ENCODE measurements around the gene TSGA10IP. TPM values are rescaled to one million over a fixed set of nuclear protein-coding genes. Genes with fewer than 3 reads are reported as not detected.

Gene TSGA10IP
- total and polyA plus RNA-seq, 3 experiments from 2014 or later = not detected

DNA sequence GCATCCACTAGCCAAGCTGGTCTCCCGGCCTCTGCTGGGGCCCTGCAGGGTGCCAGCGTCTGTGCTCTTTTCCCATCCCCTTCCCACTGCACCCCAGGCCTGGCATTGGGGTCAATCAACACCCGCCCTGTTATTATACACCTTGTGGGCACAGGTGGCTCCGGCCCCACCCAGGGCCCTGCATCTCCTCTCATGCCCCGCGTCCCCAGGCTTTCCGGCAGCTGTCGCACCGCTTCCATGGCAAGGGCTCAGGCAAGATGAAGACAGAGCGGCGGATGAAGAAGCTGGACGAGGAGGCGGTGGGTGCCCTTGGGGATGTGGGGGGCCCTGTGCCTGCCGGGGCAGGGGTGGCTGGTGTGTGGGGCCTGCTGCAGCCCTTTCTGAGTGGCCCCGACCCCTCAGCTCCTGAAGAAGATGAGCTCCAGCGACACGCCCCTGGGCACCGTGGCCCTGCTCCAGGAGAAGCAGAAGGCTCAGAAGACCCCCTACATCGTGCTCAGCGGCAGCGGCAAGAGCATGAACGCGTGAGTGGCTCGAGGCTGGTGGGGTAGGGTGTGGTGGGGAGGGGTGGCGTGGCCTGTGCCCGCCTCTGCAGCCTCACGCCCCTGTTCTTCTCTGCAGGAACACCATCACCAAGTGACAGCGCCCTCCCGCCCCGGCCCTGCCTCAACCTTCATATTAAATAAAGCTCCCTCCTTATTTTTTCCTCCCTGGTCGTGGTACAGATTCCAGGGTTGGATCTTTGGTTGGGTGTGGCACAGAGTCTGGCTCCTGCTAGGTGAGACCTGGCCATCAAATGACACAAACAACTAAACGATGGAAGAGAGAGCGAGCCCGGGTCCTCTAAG lies 33.3 kb downstream of the TSGA10IP start:
- CTCF ChIA-PET = interaction anchor here (1.2 kb wide), 1 partner anchor 94 kb away, joined by 4 read pairs; no protein-coding TSS in a partner anchor
- peaks cover under 1 to 48% (median 8%) of the 10 kb centered on the region in 3 donors for H3K36me3 Mint-ChIP-seq
- no peaks in the 10 kb centered on the region for H3K9me3 Mint-ChIP-seq
- H3K4me3 Mint-ChIP-seq = no peak overlapping the region
- Histone ChIP-seq H3K27me3 (ENCODE audit: insufficient read depth, low read length, poor library complexity, severe bottlenecking) (no peaks in the 10 kb centered on the region), H3K9me3 (ENCODE audit: low read length) (no peaks in the 10 kb centered on the region), H3K36me3 (ENCODE audit: insufficient read depth, low read length) (no peaks in the 10 kb centered on the region), H3K27ac (ENCODE audit: low read depth, low read length) (no peak overlapping the region), H3K4me1 (ENCODE audit: insufficient read depth, low read length) (no peaks in the 10 kb centered on the region), H3K4me3 (ENCODE audit: low read length) (no peak overlapping the region)
- no peak for DNase-seq
- H3K27me3 Mint-ChIP-seq = peaks cover 0 to 2% of the 10 kb centered on the region in 2 donors
- H3K27ac Mint-ChIP-seq = peak overlapping the region in 1 of 8 donors; percentile 58
- POLR2A ChIA-PET = no interaction called here
- H3K4me1 Mint-ChIP-seq = peaks cover 0 to 3% (median 0%) of the 10 kb centered on the region in 3 donors

DNA sequence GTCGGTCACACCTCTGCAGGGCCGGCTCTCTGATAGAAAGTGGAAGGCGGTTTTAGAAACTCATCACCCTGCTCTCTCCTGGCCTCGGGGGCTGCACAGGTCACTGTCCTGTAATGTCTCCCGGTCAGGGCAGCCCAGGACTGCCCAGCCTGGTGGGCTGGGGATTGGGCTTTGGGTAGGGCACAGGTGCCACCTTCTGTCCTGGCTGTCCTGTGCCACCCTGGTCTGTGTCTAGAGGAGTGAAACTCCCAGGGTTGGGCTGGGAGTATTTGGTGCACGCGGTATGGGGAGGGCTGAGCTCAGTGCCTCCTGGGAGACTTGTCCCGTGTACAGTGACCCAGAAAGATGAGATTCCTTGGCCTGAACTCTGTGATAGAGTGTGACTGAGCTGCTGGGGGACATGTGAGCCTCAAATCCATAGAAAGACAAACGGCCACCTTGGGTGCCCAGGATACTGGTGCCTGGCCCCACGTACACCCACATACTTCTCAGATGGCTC lies 34.0 kb downstream of the TSGA10IP start:
- H3K9me3 ChIP-seq (ENCODE audit: low read length) = no peaks in the 10 kb centered on the region
- no peak overlapping the region for H3K4me3 ChIP-seq (ENCODE audit: low read length)
- H3K27ac ChIP-seq (ENCODE audit: low read depth, low read length) = no peak overlapping the region
- Mint-ChIP-seq H3K36me3 (peaks cover 0 to 45% (median 8%) of the 10 kb centered on the region in 3 donors), H3K27ac (no peak overlapping the region), H3K27me3 (peaks cover 0 to 2% of the 10 kb centered on the region in 2 donors), H3K9me3 (no peaks in the 10 kb centered on the region), H3K4me1 (peaks cover 0 to 3% (median 0%) of the 10 kb centered on the region in 3 donors), H3K4me3 (no peak overlapping the region)
- H3K27me3 ChIP-seq (ENCODE audit: insufficient read depth, low read length, poor library complexity, severe bottlenecking) = no peaks in the 10 kb centered on the region
- DNase-seq = no peak
- POLR2A ChIA-PET = no interaction called here
- no peaks in the 10 kb centered on the region for H3K4me1 ChIP-seq (ENCODE audit: insufficient read depth, low read length)
- no peaks in the 10 kb centered on the region for H3K36me3 ChIP-seq (ENCODE audit: insufficient read depth, low read length)
- CTCF ChIA-PET = interaction anchor here (1.1 to 1.2 kb wide), 2 partner anchors 95 to 199 kb away, joined by 3 to 4 read pairs; no protein-coding TSS in a partner anchor

DNA sequence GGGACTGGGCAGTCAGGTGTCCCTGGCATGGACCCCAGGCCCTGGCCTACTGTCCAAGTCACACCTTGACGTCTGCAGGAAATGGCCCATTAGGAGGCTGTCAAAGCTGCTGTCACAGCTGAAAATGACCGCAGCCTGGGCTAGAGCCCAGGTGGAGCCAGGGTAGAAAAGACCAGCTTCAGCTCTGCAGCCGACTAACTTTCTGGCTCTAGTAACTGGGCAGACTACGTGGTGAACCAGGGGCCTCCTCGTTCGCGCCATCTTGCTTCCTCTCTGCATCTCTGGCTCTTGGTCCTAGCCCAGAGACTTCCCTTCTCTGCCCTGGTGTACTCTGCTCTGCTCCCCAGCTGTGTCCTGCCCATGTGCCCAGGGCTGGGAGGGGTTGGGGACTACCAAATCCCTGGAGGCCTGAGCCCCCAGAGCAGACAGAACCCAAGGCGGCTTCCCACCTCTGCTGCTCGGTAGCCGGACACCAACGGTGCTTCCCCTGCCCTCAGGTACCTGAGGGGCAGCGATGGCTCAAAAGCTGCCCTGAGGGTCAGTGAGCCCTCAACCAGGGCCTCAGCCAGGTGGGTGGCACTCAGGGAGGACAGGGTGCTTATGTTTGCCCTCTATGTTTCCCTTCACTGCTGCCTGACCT lies 35.9 kb downstream of the TSGA10IP start:
- Histone ChIP-seq H3K27ac (ENCODE audit: low read depth, low read length) (no peak overlapping the region), H3K4me1 (ENCODE audit: insufficient read depth, low read length) (no peaks in the 10 kb centered on the region), H3K4me3 (ENCODE audit: low read length) (no peak overlapping the region), H3K27me3 (ENCODE audit: insufficient read depth, low read length, poor library complexity, severe bottlenecking) (no peaks in the 10 kb centered on the region), H3K36me3 (ENCODE audit: insufficient read depth, low read length) (no peaks in the 10 kb centered on the region), H3K9me3 (ENCODE audit: low read length) (no peaks in the 10 kb centered on the region)
- no peaks in the 10 kb centered on the region for H3K9me3 Mint-ChIP-seq
- H3K27me3 Mint-ChIP-seq = no peaks in the 10 kb centered on the region
- CTCF ChIA-PET = interaction anchor here (0.7 to 1.9 kb wide), 2 partner anchors 41 to 93 kb away, joined by 3 to 4 read pairs; partner anchors contain the start of gene FIBP
- H3K36me3 Mint-ChIP-seq = peaks cover 0 to 36% (median 3%) of the 10 kb centered on the region in 3 donors
- no peak for DNase-seq
- H3K4me1 Mint-ChIP-seq = no peaks in the 10 kb centered on the region
- H3K27ac Mint-ChIP-seq = no peak overlapping the region
- POLR2A ChIA-PET = no interaction called here
- no peak overlapping the region for H3K4me3 Mint-ChIP-seq

DNA sequence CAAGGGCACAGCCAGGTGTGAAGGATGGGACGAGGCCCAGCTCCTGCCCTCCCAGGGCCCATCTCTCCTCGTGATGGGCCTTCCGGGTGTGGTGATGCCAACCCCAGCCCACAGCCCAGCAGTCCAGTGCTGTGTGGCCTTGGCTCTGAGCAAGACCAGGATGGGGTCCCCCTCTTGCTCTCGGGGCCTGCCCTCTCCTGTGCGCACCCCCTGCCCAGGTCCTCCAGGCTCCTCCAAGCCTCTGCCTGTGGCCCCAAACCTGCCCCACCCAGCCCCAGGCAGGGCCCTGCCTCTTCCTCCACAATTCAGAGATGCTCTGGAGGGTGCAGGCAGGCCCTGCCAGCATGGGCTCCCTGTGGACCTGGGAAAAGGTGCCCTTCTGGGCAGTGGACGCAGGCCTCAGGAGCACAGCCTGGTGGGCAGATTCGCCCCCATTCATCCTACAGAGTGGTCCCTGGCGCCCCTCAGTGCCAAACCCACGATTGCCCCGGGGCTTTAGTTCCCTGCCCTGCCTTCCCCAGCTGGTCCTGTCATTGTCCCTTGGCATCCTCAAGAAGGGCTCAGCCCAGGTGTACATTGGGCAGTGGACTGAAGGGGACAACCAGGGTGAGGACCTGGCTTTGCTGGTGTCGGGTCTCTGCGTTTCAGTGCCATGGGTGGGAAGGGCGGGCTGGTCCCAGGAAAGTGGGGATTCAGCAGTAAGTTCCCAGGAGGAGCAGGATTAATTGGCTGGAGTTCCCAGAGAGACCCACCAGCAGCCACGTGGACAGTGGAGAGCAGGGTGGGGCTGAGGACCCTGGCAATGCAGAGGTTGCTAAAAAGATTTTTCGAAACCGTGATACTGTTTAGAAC lies 36.9 kb downstream of the TSGA10IP start:
- ChIA-PET POLR2A (interaction anchor here (0.6 kb wide), 1 partner anchor 98 kb away, joined by 6 read pairs; no protein-coding TSS in a partner anchor), CTCF (interaction anchor here (0.9 to 1.9 kb wide), 2 partner anchors 40 to 94 kb away, joined by 3 to 4 read pairs; partner anchors contain the start of gene FIBP)
- no peaks in the 10 kb centered on the region for H3K9me3 Mint-ChIP-seq
- DNase-seq = no peak
- H3K27ac Mint-ChIP-seq = peak overlapping the region in 1 of 8 donors; percentile 26
- no peaks in the 10 kb centered on the region for H3K27me3 Mint-ChIP-seq
- no peaks in the 10 kb centered on the region for H3K9me3 ChIP-seq (ENCODE audit: low read length)
- H3K4me1 ChIP-seq (ENCODE audit: insufficient read depth, low read length) = no peaks in the 10 kb centered on the region
- H3K4me3 Mint-ChIP-seq = no peak overlapping the region
- no peak overlapping the region for H3K27ac ChIP-seq (ENCODE audit: low read depth, low read length)
- peaks cover 0 to 27% (median 3%) of the 10 kb centered on the region in 3 donors for H3K36me3 Mint-ChIP-seq
- H3K4me1 Mint-ChIP-seq = no peaks in the 10 kb centered on the region
- H3K27me3 ChIP-seq (ENCODE audit: insufficient read depth, low read length, poor library complexity, severe bottlenecking) = no peaks in the 10 kb centered on the region
- H3K36me3 ChIP-seq (ENCODE audit: insufficient read depth, low read length) = no peaks in the 10 kb centered on the region
- H3K4me3 ChIP-seq (ENCODE audit: low read length) = no peak overlapping the region

DNA sequence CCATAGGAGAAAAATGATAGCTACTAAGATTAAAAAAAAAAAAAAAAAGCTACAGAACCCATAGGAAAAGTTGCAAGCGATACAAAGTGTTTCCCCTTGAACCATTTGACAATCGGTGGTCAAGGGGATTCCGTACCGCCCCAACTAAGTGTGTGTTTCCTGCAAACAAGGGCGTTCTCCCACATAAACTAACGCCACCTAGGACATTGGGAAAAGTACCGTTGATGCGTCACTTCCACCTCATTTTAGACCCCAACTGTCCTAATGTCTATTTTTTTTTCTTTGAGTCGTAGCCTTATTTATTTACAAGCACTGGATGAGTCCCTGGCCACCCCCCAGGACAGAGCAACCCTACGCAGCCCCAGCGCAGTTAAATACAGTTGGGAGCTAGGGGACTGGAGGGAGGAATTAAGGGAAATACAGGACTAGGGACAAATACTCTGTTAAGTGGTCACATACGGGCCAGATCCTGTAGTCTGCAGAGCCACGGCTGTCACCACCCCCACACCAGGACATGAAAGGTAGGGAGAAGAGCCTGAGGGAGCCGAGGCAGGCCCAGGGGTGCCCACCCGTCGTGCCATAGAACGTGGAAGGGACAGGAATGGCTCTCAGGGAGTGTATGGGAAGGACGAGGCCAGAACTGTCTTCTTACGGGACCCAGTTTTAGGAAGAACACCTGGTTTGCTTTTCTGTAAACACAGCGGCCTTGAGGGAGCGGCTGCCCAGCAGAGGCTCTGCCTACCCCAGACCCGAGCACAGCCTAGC lies 37.7 kb downstream of the TSGA10IP start:
- no peak for DNase-seq
- Mint-ChIP-seq H3K9me3 (no peaks in the 10 kb centered on the region), H3K36me3 (peaks cover 0 to 20% (median 3%) of the 10 kb centered on the region in 3 donors), H3K27me3 (no peaks in the 10 kb centered on the region), H3K27ac (peak overlapping the region in 1 of 8 donors; percentile 50), H3K4me3 (no peak overlapping the region), H3K4me1 (no peaks in the 10 kb centered on the region)
- no peaks in the 10 kb centered on the region for H3K4me1 ChIP-seq (ENCODE audit: insufficient read depth, low read length)
- CTCF ChIA-PET = interaction anchor here (0.6 to 2.5 kb wide), 3 partner anchors 39 to 123 kb away, joined by 3 to 6 read pairs (median 3); partner anchors contain the start of genes CCDC85B and MUS81
- POLR2A ChIA-PET = interaction anchor here (0.6 kb wide), 1 partner anchor 99 kb away, joined by 6 read pairs; no protein-coding TSS in a partner anchor
- H3K4me3 ChIP-seq (ENCODE audit: low read length) = no peak overlapping the region
- H3K36me3 ChIP-seq (ENCODE audit: insufficient read depth, low read length) = no peaks in the 10 kb centered on the region
- no peak overlapping the region for H3K27ac ChIP-seq (ENCODE audit: low read depth, low read length)
- H3K27me3 ChIP-seq (ENCODE audit: insufficient read depth, low read length, poor library complexity, severe bottlenecking) = no peaks in the 10 kb centered on the region
- H3K9me3 ChIP-seq (ENCODE audit: low read length) = no peaks in the 10 kb centered on the region

DNA sequence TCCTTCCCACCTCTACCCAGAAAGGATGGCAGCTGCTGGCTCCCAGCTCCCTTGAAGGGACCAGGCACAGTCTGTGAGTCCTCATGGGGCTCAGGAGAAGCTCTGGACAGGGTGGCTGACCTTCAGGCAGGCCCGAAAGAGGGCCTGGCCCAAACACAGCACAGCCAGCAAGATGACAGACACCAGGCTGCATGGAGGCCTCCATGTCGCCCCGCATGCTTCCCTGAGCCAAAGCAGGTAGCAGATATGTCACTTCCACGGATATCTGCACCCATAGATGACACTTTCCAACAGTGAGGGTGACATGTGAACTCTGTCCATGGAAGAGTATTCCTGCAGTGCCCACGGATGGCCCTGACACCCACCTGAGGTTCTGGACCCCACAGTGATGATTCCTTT lies 38.3 kb downstream of the TSGA10IP start:
- CTCF ChIA-PET = interaction anchor here (0.6 to 2.5 kb wide), 3 partner anchors 39 to 124 kb away, joined by 3 to 6 read pairs (median 3); partner anchors contain the start of genes CCDC85B and MUS81

DNA sequence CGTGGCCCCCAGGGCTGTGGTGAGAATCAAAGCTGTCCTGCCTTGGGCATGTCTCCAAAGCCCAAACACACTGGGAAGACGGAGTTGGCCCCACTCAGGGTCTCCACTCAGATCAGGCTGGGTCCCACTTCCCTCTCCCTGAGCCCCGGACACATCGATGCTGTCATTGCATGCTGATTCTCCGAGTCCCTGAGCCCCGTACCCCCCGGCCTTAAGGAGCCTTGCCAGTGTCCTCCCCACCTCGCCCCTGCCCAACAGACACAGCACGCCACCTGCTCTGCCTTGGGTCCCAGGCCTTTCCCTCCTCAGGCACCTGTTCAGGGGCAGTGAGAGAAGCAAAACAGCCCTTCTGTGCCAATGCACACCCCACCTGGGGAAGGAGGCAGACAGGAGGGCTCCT lies 42.1 kb downstream of the TSGA10IP start:
- Mint-ChIP-seq H3K4me1 (peaks cover 5 to 7% (median 6%) of the 10 kb centered on the region in 3 donors), H3K27ac (no peak overlapping the region), H3K36me3 (peaks cover 0 to 5% (median 1%) of the 10 kb centered on the region in 3 donors), H3K9me3 (no peaks in the 10 kb centered on the region), H3K27me3 (no peaks in the 10 kb centered on the region), H3K4me3 (no peak overlapping the region)
- H3K27ac ChIP-seq (ENCODE audit: low read depth, low read length) = no peak overlapping the region
- no peaks in the 10 kb centered on the region for H3K9me3 ChIP-seq (ENCODE audit: low read length)
- no peaks in the 10 kb centered on the region for H3K27me3 ChIP-seq (ENCODE audit: insufficient read depth, low read length, poor library complexity, severe bottlenecking)
- no peak for DNase-seq
- ChIA-PET CTCF (interaction anchor here (7.9 kb wide), 1 partner anchor 100 kb away, joined by 87 read pairs; the partner anchor contains the start of genes CCDC85B and FIBP), POLR2A (no interaction called here)
- H3K4me1 ChIP-seq (ENCODE audit: insufficient read depth, low read length) = no peaks in the 10 kb centered on the region
- H3K36me3 ChIP-seq (ENCODE audit: insufficient read depth, low read length) = no peaks in the 10 kb centered on the region
- no peak overlapping the region for H3K4me3 ChIP-seq (ENCODE audit: low read length)

More for the DNA sequence above, 38.3 kb downstream of the TSGA10IP start:
- no peak overlapping the region for H3K4me3 Mint-ChIP-seq
- DNase-seq = no peak
- Histone ChIP-seq H3K27ac (ENCODE audit: low read depth, low read length) (no peak overlapping the region), H3K4me1 (ENCODE audit: insufficient read depth, low read length) (no peaks in the 10 kb centered on the region), H3K36me3 (ENCODE audit: insufficient read depth, low read length) (no peaks in the 10 kb centered on the region), H3K9me3 (ENCODE audit: low read length) (no peaks in the 10 kb centered on the region), H3K4me3 (ENCODE audit: low read length) (no peak overlapping the region), H3K27me3 (ENCODE audit: insufficient read depth, low read length, poor library complexity, severe bottlenecking) (no peaks in the 10 kb centered on the region)
- H3K4me1 Mint-ChIP-seq = no peaks in the 10 kb centered on the region
- H3K36me3 Mint-ChIP-seq = peaks cover 0 to 14% (median 3%) of the 10 kb centered on the region in 3 donors
- no peaks in the 10 kb centered on the region for H3K9me3 Mint-ChIP-seq
- POLR2A ChIA-PET = no interaction called here
- no peaks in the 10 kb centered on the region for H3K27me3 Mint-ChIP-seq
- no peak overlapping the region for H3K27ac Mint-ChIP-seq

All from CD8-positive, alpha-beta memory T cell (primary cell).